Neural progenitor cell (in vitro differentiated cells): ENCODE results near the gene NOD1.

Experiments
- EZH2 ChIP-seq: fragments of 200-600 bp; sonication (generic); IDR thresholded peaks from 2 replicates; pipeline ENCODE4 v1.6.1; 2017; ENCODE audit warnings: antibody characterized with exemption, mild to moderate bottlenecking, moderate library complexity
- TF ChIP-seq, protein P1 (sequence below): fragments of 200-600 bp; sonication (generic); IDR thresholded peaks from 2 replicates; pipeline ENCODE4 v1.5.1; 2017; ENCODE audit warnings: antibody characterized with exemption, mild to moderate bottlenecking

DNA sequence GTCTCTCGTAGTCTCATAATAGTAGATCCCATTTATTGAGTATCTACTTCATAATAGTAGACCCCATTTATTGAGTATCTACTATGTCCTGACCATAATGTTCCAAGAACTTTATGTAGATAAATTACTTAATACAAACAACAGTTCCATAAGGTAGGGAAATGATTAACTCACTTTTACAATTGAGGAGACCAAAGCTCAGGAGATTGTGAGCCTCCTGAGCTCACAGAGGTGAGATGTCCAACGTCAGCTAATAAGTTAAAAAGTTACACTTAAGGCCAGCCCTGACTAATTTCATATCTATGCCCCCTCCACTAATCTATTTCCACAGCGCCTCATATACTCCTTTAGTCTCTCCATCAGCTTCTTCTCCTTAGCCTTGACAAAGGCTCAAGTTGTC is 43.6 kb upstream of the NOD1 start:
- TF ChIP-seq, protein P1, sequence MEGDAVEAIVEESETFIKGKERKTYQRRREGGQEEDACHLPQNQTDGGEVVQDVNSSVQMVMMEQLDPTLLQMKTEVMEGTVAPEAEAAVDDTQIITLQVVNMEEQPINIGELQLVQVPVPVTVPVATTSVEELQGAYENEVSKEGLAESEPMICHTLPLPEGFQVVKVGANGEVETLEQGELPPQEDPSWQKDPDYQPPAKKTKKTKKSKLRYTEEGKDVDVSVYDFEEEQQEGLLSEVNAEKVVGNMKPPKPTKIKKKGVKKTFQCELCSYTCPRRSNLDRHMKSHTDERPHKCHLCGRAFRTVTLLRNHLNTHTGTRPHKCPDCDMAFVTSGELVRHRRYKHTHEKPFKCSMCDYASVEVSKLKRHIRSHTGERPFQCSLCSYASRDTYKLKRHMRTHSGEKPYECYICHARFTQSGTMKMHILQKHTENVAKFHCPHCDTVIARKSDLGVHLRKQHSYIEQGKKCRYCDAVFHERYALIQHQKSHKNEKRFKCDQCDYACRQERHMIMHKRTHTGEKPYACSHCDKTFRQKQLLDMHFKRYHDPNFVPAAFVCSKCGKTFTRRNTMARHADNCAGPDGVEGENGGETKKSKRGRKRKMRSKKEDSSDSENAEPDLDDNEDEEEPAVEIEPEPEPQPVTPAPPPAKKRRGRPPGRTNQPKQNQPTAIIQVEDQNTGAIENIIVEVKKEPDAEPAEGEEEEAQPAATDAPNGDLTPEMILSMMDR: no peak
- no peak for TF ChIP-seq EZH2
